ENCODE results near the gene FNDC5.

Gene FNDC5

GRCh38 chr1:32870615-32871363 is at the start of gene FNDC5:
FNDC5 (minus strand) TSS chr1:32870912.
- POLR2A ChIA-PET (ENCODE audit: low non-redundant PET) = no interaction called here
- DNase-seq (ENCODE audit: low spot score) = no peak
- TF ChIP-seq, protein P1, sequence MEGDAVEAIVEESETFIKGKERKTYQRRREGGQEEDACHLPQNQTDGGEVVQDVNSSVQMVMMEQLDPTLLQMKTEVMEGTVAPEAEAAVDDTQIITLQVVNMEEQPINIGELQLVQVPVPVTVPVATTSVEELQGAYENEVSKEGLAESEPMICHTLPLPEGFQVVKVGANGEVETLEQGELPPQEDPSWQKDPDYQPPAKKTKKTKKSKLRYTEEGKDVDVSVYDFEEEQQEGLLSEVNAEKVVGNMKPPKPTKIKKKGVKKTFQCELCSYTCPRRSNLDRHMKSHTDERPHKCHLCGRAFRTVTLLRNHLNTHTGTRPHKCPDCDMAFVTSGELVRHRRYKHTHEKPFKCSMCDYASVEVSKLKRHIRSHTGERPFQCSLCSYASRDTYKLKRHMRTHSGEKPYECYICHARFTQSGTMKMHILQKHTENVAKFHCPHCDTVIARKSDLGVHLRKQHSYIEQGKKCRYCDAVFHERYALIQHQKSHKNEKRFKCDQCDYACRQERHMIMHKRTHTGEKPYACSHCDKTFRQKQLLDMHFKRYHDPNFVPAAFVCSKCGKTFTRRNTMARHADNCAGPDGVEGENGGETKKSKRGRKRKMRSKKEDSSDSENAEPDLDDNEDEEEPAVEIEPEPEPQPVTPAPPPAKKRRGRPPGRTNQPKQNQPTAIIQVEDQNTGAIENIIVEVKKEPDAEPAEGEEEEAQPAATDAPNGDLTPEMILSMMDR (conservative IDR thresholded peaks at IDR 0.05; ENCODE audit: low read depth) = no peak
- H3K27ac ChIP-seq = no peak within 1 kb of the TSS
- CTCF ChIA-PET = interaction anchor here (0.6 to 1.7 kb wide), 4 partner anchors 22 to 426 kb away, joined by 4 to 11 read pairs (median 6); no protein-coding TSS in a partner anchor

DNA sequence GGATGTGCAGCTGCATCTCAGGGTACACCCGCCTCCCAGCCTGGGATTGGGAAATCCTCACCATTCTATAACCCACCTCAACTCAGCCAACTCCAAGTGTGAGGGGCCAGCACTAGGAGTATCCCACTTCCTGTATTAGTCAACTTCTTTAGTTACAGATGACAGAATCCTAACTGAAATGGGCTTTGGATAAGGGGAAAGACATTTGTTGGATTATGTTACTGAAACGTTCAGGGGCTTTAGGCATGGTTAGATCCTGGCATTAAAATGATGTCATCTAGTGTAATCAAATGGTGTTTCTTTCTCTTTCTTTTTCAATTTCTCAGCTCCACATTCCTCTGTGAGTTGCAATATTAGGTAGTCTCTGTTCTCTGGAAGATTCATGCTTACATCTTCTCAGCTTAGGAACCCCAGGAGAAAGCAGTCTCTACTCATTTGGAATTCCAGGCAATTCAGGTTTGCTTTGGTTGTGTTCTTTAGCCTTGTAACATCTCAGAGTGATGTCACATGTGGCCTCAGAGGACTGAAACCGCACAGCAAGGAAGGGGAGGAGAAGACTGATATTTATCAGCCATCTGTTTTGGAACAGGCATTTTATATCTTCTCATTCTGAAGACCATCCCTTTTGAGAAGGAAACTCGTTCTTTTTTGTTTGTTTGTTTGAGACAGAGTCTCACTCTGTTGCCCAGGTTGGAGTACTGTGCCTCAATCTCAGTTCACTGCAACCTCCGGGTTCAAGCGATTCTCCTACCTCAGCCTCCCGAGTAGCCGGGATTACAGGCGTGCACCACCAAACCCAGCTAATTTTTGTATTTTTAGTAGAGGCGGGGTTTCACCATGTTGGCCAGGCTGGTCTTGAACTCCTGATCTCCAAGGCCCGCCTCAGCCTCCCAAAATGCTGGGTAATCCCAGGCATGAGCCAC is 49.4 kb upstream of the FNDC5 start:
- TF ChIP-seq, protein P1 (conservative IDR thresholded peaks at IDR 0.05; ENCODE audit: low read depth) = no peak
- DNase-seq (ENCODE audit: low spot score) = no peak
- H3K27ac ChIP-seq = no peak overlapping the region
- ChIA-PET CTCF (interaction anchor here (0.6 kb wide), 2 partner anchors 155 to 207 kb away, joined by 3 to 7 read pairs; no protein-coding TSS in a partner anchor), POLR2A (ENCODE audit: low non-redundant PET) (no interaction called here)

DNA sequence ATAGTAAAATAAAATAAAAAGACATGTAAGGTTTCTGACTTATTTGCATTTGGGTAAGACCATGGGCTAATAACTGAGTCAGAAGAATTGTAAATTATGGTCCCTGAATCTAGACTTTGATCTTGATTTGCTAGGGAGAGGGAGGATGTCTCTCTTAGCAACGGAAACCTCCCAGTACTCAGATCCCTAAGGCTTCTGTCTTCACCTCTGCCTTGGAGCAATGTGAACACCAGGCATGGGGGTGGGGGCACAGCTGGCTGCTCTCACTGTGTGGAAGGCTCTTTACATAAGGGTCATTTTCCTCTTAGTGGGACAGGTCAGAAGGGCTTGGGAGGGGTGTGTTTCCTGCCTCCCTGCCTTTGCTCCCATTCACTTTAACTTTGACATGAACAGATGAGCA is 47.5 kb upstream of the FNDC5 start:
- DNase-seq (ENCODE audit: low spot score) = no peak
- TF ChIP-seq, protein P1 (conservative IDR thresholded peaks at IDR 0.05; ENCODE audit: low read depth) = no peak
- POLR2A ChIA-PET (ENCODE audit: low non-redundant PET) = no interaction called here
- CTCF ChIA-PET = interaction anchor here (0.7 kb wide), 1 partner anchor 26 kb away, joined by 4 read pairs; no protein-coding TSS in a partner anchor
- no peak overlapping the region for H3K27ac ChIP-seq

DNA sequence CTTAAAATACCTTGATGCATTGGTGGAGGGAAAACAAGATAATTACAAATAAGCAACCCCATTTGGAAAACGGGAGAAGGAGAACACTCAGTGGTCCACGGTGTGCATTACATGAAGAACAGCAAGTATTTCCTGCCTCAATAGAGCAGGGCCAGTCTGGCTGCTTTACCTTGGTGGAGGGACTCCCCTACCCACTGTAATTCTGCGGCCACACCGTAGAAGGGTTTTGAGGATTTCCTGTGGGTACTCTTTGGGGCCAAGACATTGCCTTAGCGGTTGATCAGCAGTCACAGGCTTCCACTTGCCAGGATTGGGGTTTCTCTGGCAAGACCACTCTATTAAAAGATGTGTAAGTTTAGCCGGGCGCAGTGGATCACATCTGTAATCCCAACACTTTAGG is 46.8 kb upstream of the FNDC5 start:
- TF ChIP-seq, protein P1 (conservative IDR thresholded peaks at IDR 0.05; ENCODE audit: low read depth) = no peak
- DNase-seq (ENCODE audit: low spot score) = no peak
- H3K27ac ChIP-seq = no peak overlapping the region
- POLR2A ChIA-PET (ENCODE audit: low non-redundant PET) = no interaction called here
- CTCF ChIA-PET = no interaction called here

DNA sequence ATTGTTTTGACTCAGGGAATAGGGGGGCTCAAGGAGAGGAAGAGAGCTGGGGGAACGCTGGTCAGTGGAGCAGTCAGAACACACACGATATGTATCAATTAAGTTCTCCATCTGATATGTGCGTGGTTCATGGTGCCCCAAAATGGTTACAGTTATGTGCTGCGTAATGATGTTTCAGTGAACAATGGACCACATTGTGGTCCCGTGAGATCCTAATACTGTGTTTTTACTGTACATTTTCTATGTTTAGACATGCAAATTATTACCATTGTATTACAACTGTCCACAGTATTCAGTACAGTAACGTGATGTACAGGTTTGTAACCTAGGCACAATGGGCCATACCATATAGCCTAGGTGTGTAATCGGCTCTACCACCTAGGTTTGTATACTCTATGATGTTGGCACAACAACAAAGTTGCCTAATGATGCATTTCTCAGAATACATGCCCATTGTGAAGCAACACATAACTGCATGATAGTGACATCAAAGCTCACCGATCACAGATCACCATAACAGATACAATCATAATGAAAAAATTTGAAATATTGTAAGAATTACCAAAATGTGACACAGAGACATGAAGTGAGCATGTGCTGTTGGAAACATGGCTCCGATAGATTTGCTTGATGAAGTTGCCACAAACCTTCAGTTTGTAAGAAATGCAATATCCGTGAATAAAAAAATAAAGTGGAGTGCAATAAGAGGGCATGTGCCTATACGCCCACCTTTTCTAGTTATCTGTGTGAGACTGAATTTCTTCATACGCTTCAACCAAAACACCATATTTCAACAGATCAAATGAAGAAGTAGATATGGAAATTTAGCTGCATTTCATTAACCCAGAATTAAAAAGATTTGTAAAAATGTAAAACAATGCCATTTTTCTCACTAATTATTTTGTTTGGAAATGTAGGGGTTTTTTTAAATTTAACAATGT is 45.3 kb upstream of the FNDC5 start:
- CTCF ChIA-PET = interaction anchor here (0.7 kb wide), 1 partner anchor 552 kb away, joined by 3 read pairs; no protein-coding TSS in a partner anchor
- POLR2A ChIA-PET (ENCODE audit: low non-redundant PET) = no interaction called here
- H3K27ac ChIP-seq = no peak overlapping the region
- DNase-seq (ENCODE audit: low spot score) = no peak
- TF ChIP-seq, protein P1 (conservative IDR thresholded peaks at IDR 0.05; ENCODE audit: low read depth) = no peak

Measured in RWPE1 (cell line).